K562 (cell line): ENCODE measurements around the gene CDCP1. TPM values are rescaled to one million over a fixed set of nuclear protein-coding genes. Genes with fewer than 3 reads are reported as not detected.

Experiments used
- EP400 ChIP-seq: fragments of 450-650 bp; IDR thresholded peaks from 2 replicates; pipeline ENCODE4 v1.6.1; 2017; ENCODE audit warnings: antibody characterized with exemption, mild to moderate bottlenecking, moderate library complexity
- GABPA ChIP-seq: fragments of 200-800 bp; sonication (Bioruptor generic); conservative IDR thresholded peaks from 2 replicates; pipeline ENCODE4 v1.6.1; 2016; ENCODE audit warnings: low read depth, missing genetic modification characterization, missing compliant biosample characterization
- HDAC8 ChIP-seq: fragments of 450-650 bp; IDR thresholded peaks from 2 replicates; pipeline ENCODE4 v1.6.1; 2016; ENCODE audit warnings: mild to moderate bottlenecking, missing genetic modification characterization, moderate library complexity, missing compliant biosample characterization
- NR4A1 ChIP-seq, 2 experiments: fragments of 250-450 bp in 1 of 2; fragments of 450-650 bp in 1 of 2; sonication (Bioruptor Pico) in 1 of 2; IDR thresholded peaks; 2 replicates each; pipeline versions ENCODE4 v1.4.0 to v1.6.1; 2016 to 2020; ENCODE audit warnings: mild to moderate bottlenecking in 2 of 2, missing compliant biosample characterization in 1 of 2, missing genetic modification characterization in 1 of 2, moderate library complexity in 1 of 2
- PBX2 ChIP-seq, 2 experiments: IDR thresholded peaks in 1 of 2; conservative IDR thresholded peaks in 1 of 2; 2 replicates each; pipeline ENCODE4 v1.6.1; 2016; ENCODE audit warnings: low read depth in 2 of 2, mild to moderate bottlenecking in 1 of 2, missing compliant biosample characterization in 1 of 2, missing genetic modification characterization in 1 of 2, moderate library complexity in 1 of 2
- SIX5 ChIP-seq, 2 experiments: IDR thresholded peaks; 2 replicates each; pipeline ENCODE4 v1.6.1; 2011; ENCODE audit warnings: low read length in 2 of 2, borderline replicate concordance in 1 of 2, low read depth in 1 of 2, mild to moderate bottlenecking in 1 of 2, moderate library complexity in 1 of 2; ENCODE audit not compliant: insufficient read depth in 1 of 2
- TEAD1 ChIP-seq, 2 experiments: fragments of 450-650 bp in 1 of 2; sonication (generic) in 1 of 2; formaldehyde crosslinking; IDR thresholded peaks; 2 replicates each; pipeline versions ENCODE4 v1.4.0 to v1.8.0; 2020 to 2022; ENCODE audit warnings: mild to moderate bottlenecking in 2 of 2, missing genetic modification reagents in 1 of 2
- ZNF165 ChIP-seq: fragments of 250-450 bp; sonication (Bioruptor Pico); IDR thresholded peaks from 2 replicates; pipeline ENCODE4 v1.4.0; 2020; ENCODE audit warnings: borderline replicate concordance
- ZNF174 ChIP-seq: fragments of 250-450 bp; sonication (Bioruptor Pico); IDR thresholded peaks from 2 replicates; pipeline ENCODE4 v1.4.0; 2020; ENCODE audit warnings: mild to moderate bottlenecking
- ZNF445 ChIP-seq: fragments of 250-450 bp; sonication (Bioruptor Pico); IDR thresholded peaks from 2 replicates; pipeline ENCODE4 v1.4.0; 2020; ENCODE audit warnings: low read depth, mild to moderate bottlenecking, moderate library complexity
- ZNF76 ChIP-seq: fragments of 250-450 bp; sonication (Bioruptor Pico); IDR thresholded peaks from 2 replicates; pipeline ENCODE4 v1.4.0; 2020; ENCODE audit warnings: mild to moderate bottlenecking, moderate library complexity, borderline replicate concordance
- polyA plus RNA-seq, 8 experiments: library from polyadenylated mRNA; depleted of rRNA in 4 of 8; stranded (reverse) in 5 of 8; unstranded in 3 of 8; fragments of >200 nt; fragmentation: Nextera tagmentation in 2 of 8; fragmentation: Illumina TruSeq in 1 of 8; extraction: Ambion mirVana in 2 of 8; extraction: Trizol in 1 of 8; gene quantifications; 2 replicates each; pipeline versions ENCODE4 v1.2.1 to v1.2.3, GENCODE V29; 2011 to 2014; ENCODE audit warnings: inconsistent platforms in 1 of 8, missing spikeins in 1 of 8
- total RNA-seq, 7 experiments: library from RNA; depleted of rRNA in 6 of 7; stranded (reverse); fragments of >200 nt in 6 of 7; fragmentation: Illumina TruSeq in 2 of 7; extraction: Trizol in 2 of 7; gene quantifications; 2 replicates each; pipeline versions ENCODE4 v1.2.1 to v1.2.3, GENCODE V29; 2011 to 2021; ENCODE audit warnings: low replicate concordance in 1 of 7
- TF ChIP-seq, protein P1 (sequence below): sonication (generic); formaldehyde crosslinking; IDR thresholded peaks from 2 replicates; pipeline ENCODE4 v1.8.0; 2022; ENCODE audit warnings: mild to moderate bottlenecking, missing genetic modification reagents
- TF ChIP-seq, protein P2 (sequence below): sonication (generic); formaldehyde crosslinking; IDR thresholded peaks from 2 replicates; pipeline ENCODE4 v1.8.1; 2023; ENCODE audit warnings: mild to moderate bottlenecking, missing genetic modification reagents
- TF ChIP-seq, protein P3 (sequence below): fragments of 450-650 bp; formaldehyde crosslinking; IDR thresholded peaks from 2 replicates; pipeline ENCODE4 v1.4.0; 2020; ENCODE audit warnings: mild to moderate bottlenecking, moderate library complexity

Gene CDCP1
- total and polyA plus RNA-seq, 9 of the 15 experiments (the other 6 are each of a cell fraction or from before 2014, with no cell fraction given), result 3.9 to 16.4 (median 5.2) TPM

GRCh38 chr3:45078910-45079522, 67.2 kb downstream of the CDCP1 start (continued):
- TF ChIP-seq PBX2 (CRISPR knock-in tag; IDR thresholded peaks at IDR 0.05; ENCODE audit: low read depth), result no peak; the same call in 1 of the 2 replicates
- TF ChIP-seq PBX2 (tag; conservative IDR thresholded peaks at IDR 0.05; ENCODE audit: low read depth), result peak; percentile 82
- 0 out of 2 replicates have a peak, but pooled peaks have one; percentile 66 for TF ChIP-seq NR4A1 (CRISPR knock-in tag; IDR thresholded peaks at IDR 0.05)
- no peak for TF ChIP-seq NR4A1 (tag; IDR thresholded peaks at IDR 0.05)
- no peak for TF ChIP-seq ZNF76 (CRISPR knock-in tag)
- 0 out of 2 replicates have a peak, but pooled peaks have one; percentile 3 for TF ChIP-seq GABPA (tag)
- 0 out of 2 replicates have a peak, but pooled peaks have one; percentile 54 for TF ChIP-seq ZNF165 (CRISPR knock-in tag)
- TF ChIP-seq SIX5 (IDR thresholded peaks at IDR 0.05; ENCODE audit: borderline replicate concordance in 1 of 2, insufficient read depth in 1 of 2, low read depth in 1 of 2, low read length in 2 of 2), result no peak
- TF ChIP-seq ZNF174 (CRISPR knock-in tag), result no peak
- TF ChIP-seq EP400, result 0 out of 2 replicates have a peak, but pooled peaks have one; percentile 12
- TF ChIP-seq ZNF445 (CRISPR knock-in tag), result no peak
- TF ChIP-seq HDAC8 (tag), result no peak
- TF ChIP-seq, protein P1, sequence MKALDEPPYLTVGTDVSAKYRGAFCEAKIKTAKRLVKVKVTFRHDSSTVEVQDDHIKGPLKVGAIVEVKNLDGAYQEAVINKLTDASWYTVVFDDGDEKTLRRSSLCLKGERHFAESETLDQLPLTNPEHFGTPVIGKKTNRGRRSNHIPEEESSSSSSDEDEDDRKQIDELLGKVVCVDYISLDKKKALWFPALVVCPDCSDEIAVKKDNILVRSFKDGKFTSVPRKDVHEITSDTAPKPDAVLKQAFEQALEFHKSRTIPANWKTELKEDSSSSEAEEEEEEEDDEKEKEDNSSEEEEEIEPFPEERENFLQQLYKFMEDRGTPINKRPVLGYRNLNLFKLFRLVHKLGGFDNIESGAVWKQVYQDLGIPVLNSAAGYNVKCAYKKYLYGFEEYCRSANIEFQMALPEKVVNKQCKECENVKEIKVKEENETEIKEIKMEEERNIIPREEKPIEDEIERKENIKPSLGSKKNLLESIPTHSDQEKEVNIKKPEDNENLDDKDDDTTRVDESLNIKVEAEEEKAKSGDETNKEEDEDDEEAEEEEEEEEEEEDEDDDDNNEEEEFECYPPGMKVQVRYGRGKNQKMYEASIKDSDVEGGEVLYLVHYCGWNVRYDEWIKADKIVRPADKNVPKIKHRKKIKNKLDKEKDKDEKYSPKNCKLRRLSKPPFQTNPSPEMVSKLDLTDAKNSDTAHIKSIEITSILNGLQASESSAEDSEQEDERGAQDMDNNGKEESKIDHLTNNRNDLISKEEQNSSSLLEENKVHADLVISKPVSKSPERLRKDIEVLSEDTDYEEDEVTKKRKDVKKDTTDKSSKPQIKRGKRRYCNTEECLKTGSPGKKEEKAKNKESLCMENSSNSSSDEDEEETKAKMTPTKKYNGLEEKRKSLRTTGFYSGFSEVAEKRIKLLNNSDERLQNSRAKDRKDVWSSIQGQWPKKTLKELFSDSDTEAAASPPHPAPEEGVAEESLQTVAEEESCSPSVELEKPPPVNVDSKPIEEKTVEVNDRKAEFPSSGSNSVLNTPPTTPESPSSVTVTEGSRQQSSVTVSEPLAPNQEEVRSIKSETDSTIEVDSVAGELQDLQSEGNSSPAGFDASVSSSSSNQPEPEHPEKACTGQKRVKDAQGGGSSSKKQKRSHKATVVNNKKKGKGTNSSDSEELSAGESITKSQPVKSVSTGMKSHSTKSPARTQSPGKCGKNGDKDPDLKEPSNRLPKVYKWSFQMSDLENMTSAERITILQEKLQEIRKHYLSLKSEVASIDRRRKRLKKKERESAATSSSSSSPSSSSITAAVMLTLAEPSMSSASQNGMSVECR (CRISPR knock-in tag), result 0 out of 2 replicates have a peak, but pooled peaks have one; percentile 30
- TF ChIP-seq, protein P2, sequence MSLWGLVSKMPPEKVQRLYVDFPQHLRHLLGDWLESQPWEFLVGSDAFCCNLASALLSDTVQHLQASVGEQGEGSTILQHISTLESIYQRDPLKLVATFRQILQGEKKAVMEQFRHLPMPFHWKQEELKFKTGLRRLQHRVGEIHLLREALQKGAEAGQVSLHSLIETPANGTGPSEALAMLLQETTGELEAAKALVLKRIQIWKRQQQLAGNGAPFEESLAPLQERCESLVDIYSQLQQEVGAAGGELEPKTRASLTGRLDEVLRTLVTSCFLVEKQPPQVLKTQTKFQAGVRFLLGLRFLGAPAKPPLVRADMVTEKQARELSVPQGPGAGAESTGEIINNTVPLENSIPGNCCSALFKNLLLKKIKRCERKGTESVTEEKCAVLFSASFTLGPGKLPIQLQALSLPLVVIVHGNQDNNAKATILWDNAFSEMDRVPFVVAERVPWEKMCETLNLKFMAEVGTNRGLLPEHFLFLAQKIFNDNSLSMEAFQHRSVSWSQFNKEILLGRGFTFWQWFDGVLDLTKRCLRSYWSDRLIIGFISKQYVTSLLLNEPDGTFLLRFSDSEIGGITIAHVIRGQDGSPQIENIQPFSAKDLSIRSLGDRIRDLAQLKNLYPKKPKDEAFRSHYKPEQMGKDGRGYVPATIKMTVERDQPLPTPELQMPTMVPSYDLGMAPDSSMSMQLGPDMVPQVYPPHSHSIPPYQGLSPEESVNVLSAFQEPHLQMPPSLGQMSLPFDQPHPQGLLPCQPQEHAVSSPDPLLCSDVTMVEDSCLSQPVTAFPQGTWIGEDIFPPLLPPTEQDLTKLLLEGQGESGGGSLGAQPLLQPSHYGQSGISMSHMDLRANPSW (CRISPR knock-in tag), result no peak
- peak in 1 of 2 experiments; percentile 56; a peak in 1 of 4 replicates for TF ChIP-seq TEAD1 (CRISPR knock-in tag; IDR thresholded peaks at IDR 0.05)
- TF ChIP-seq, protein P3, sequence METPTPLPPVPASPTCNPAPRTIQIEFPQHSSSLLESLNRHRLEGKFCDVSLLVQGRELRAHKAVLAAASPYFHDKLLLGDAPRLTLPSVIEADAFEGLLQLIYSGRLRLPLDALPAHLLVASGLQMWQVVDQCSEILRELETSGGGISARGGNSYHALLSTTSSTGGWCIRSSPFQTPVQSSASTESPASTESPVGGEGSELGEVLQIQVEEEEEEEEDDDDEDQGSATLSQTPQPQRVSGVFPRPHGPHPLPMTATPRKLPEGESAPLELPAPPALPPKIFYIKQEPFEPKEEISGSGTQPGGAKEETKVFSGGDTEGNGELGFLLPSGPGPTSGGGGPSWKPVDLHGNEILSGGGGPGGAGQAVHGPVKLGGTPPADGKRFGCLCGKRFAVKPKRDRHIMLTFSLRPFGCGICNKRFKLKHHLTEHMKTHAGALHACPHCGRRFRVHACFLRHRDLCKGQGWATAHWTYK (CRISPR knock-in tag), result peak; percentile 60; the same call in 1 of the 2 replicates
